Superior temporal gyrus (tissue), 1 donor: ENCODE results near the gene GFOD2.
"Not testable (repeated sequence)": the region's sequence is repeated elsewhere in the genome, so short reads cannot be mapped to it uniquely, and the experiment has no call there.

Experiments used
- DNase-seq: peaks from one replicate; pipeline ENCODE4 v3.0.0-alpha.2; 2016; ENCODE audit errors: extremely low spot score

GFOD2 gene, protein sequence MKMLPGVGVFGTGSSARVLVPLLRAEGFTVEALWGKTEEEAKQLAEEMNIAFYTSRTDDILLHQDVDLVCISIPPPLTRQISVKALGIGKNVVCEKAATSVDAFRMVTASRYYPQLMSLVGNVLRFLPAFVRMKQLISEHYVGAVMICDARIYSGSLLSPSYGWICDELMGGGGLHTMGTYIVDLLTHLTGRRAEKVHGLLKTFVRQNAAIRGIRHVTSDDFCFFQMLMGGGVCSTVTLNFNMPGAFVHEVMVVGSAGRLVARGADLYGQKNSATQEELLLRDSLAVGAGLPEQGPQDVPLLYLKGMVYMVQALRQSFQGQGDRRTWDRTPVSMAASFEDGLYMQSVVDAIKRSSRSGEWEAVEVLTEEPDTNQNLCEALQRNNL

GRCh38 chr16:67719048-67719777 is at the start of gene GFOD2:
Gene GFOD2, minus strand, starts transcription at chr16:67719316. Its CDS starts 33,601 bp downstream, at chr16:67685715.
- DNase-seq = peak; percentile 97

DNA sequence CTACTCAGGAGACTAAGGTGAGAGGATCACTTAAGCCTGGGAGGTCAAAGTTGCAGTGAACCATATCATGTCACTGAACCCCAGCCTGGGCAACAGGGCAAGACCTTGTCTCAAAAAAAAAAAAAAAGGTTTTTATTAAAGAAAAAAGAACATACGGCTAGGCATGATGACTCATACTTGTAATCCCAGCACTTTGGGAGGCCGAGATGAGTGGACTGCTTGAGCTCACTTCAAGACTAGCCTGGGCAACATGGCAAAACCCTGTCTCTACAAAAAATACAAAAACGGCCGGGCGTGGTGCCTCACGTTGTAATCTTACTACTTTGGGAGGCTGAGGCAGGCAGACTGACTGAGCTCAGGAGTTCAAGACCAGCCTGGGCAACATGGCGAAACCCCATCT is 48.8 kb upstream of the GFOD2 start:
- DNase-seq = no peak

DNA sequence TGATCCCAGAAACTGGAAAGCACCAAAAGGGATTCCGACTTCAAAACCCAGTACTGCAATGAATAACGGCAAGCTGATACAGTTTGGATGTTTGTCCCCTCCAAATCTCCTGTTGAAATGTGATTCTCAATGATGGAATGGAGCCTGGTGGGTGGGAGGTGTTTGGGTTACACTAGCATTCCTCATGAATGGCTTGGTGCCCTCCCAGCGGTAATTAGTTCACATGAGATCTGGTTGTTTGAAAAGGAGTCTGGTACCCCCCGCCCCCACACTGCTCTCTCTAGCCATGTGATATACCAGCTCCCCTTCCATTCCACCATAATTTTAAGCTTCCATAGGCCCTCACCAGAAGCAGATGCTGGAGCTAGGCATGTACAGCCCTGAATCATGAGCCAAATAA is 47.2 kb upstream of the GFOD2 start:
- DNase-seq = no peak

DNA sequence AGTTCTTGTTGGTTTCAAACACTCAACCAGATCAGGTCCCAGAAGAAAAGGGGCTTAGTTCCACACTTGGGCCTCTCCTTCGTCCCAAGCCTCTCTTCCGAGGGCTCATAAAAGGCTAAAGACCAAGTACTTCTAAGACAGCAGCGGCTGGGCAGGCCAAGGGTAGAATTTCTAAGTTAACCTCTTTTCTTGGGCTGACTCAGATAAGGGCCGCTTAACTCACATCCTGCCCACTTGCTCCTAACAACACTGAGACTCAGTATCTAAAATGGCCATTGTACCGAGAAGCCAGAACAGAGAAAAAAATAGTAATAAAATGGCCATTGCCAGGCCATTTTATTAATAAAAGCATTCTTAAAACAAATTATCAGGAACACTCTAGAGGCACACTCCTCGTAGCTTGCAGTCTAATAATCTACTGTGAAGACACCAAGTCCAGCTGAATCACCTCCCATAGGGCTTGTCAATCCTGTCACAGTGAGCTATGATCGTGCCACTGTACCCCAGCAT is 45.1 kb upstream of the GFOD2 start:
- no peak for DNase-seq

DNA sequence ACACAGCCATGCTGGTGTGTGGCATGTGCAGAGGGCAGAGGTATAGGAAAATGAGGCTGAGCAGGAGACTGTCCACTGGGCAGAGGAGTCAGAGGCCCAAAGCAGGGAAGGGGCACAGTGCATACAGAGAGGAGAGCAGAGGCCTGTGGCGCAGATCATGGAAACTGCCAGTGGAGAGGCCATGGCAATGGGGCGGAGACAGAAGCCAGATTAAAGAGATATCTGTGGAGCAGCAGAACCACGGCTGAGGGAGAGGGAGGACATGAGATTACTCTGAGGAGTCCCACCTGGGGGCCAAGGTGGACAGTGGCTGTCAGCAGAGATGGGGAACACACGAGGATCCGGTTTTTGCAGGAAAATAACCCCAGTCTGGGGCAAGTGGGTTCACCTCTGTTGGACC is 44.0 kb upstream of the GFOD2 start:
- DNase-seq = no peak

DNA sequence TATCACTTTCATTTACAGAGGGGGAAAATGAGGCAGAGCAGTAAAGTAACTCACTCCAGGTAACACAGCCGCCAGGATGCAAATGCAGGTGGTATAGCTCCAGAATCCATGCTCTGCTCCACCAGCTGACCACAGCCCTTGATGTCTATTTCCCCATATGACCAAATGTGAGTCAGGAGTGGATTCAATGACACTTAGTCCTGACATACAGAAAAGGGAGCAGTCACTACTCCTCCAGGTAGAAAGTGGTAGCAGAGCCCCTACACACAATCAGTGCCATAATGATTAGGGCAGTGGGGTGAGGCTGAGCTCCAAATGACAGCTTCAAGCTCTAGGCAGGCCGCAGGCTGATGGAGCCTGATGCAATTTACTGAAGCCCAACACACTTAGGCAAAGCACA is 43.3 kb upstream of the GFOD2 start:
- DNase-seq = no peak

- DNase-seq = no peak
Measured at GRCh38 chr16:67761924-67762323, 42.8 kb upstream of the GFOD2 start.

- DNase-seq = no peak
Measured at GRCh38 chr16:67760956-67761230, 41.8 kb upstream of the GFOD2 start.

DNA sequence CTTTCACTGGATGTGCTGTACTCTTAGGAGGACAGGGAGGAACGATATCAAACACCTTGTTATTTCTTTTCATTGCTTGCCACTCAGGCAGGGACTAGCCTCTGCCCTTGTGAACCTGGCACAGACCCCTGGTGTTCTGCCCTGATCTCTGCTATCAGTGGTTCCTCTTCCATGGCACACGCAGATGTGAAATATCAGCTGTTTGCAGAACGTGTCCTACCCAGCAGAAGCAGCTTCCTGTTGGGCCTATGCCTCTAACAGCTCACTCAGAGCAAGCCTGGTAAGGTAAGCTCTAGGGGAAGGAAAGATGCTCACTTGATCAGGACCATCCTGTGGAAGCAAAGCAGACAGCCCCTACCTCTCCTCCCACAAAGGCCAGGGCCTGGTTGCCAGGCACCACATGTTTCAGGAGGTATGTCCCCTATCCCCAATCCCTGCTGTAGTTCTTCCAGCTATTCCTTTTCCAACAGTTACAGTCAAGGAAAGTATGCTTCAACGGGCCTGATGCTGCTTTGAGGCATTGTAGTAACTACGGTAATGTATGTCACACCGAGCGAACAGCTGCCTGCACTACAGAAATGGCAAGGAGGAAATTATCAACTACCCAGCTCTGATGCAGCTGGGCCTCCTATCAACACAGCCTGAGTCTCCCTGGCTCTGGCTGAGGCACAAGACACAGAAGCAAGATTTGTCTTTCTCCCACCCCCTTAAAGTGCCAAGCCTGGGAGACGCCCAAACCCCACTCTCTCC is 41.3 kb upstream of the GFOD2 start:
- DNase-seq = no peak

DNA sequence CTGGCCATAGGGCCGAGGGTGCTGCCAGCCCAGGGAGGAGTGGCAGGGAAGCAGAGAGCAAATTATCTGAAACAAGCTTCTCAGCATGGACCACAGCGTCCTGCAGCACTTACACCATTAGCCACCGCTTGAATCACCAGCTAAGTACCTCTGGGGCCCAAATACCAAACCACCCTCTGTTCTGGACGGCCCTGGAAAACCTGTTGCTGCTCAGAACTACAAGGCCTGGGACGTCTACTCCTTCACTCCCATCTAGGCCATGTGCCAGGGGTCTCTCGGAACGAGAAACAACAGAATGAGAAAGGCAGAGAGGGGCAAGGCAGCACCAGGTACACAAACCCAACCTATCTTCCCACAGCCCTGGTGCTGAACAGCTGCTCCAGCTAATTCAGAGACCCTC is 39.9 kb upstream of the GFOD2 start:
- no peak for DNase-seq

- no peak for DNase-seq
Measured at GRCh38 chr16:67758006-67758405, 38.9 kb upstream of the GFOD2 start.

DNA sequence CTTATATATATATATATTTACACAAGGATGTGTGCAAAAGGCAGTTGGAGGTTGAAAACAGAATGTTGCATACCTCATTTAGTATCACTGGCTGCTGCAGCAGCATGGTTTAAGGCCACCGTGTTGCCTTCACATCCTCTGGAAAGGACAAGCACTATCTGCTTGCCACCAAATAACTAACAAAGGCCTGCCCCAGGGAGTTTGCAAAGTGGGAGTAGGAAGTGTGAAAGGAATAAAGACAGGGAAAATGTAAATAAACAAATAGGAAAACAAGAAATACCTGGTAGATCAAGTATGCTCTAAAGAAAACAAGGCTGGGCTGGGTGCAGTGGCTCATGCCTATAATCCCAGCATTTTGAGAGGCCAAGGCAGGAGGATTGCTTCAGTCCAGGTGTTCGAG is 33.5 kb upstream of the GFOD2 start:
- DNase-seq = no peak

DNA sequence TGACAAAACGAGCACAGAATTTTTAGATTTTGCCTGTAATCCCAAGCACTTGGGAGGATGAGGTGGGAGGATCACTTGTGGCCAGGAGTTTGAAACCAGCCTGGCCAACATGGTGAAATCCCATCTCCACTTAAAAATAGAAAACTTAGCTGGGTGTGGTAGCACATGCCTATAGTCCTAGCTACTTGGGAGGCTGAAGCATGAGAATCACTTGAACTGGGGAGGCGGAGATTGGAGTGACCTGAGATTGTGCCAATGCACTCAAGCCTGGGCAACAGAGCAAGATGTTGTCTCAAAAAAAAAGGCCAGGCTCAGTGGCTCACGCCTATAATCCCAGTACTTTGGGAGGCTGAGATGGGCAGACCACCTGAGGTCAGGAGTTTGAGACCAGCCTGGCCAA is 32.2 kb upstream of the GFOD2 start:
- not testable (repeated sequence) for DNase-seq

- no peak for DNase-seq
Measured at GRCh38 chr16:67750466-67750865, 31.4 kb upstream of the GFOD2 start.

DNA sequence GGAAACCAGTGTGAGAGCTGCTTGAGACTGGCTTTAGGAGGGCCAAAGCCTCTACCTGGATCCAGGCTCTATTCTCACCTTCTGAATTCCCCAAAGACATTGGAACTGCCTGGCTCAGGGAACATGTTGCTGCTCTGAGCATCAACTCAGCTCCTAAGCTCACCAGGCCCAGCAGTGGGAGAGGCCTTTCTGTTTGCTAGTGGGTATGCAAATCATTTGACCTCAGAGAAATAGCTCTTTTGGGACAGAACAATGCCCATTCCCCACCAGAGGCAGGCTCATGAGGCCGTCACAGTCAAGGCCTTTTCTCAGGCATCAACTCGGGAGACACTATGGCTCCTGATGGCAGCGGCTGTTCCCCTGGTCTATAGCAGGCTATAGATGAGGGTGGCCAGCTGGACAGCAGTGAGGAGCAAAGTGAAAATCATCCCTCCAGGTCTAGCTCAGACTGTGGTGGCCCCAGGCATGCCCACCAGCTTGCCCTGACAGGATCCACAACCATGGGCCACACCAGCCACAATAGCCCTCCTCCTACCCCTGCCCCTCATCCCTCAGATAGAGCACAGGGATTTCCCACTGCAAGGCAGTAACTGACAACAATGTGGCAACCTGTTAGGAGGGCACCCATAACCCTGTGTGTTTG is 30.4 kb upstream of the GFOD2 start:
- no peak for DNase-seq

DNA sequence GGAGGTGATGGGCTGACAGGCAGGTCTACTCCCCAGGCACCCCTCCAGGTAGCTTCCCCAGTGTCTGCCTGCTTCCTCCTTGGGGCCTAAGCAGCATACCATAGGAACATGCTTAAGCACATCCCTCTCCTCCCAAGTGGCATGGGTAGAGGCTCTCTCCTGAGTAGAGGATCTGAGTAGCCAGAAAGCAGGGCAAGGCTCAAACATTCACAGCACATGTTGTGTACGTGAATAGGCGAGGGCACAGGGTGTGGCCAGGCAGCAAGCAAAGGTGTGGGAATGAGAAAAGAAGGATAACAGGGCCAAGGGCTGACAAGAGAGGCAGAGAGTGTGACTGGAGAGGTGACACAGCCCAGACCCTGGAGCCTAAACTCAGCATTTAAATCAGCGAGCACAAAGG is 29.7 kb upstream of the GFOD2 start:
- DNase-seq = no peak

- no peak for DNase-seq
Measured at GRCh38 chr16:67746846-67747245, 27.7 kb upstream of the GFOD2 start.

- no peak for DNase-seq
Measured at GRCh38 chr16:67741118-67741517, 22.0 kb upstream of the GFOD2 start.

DNA sequence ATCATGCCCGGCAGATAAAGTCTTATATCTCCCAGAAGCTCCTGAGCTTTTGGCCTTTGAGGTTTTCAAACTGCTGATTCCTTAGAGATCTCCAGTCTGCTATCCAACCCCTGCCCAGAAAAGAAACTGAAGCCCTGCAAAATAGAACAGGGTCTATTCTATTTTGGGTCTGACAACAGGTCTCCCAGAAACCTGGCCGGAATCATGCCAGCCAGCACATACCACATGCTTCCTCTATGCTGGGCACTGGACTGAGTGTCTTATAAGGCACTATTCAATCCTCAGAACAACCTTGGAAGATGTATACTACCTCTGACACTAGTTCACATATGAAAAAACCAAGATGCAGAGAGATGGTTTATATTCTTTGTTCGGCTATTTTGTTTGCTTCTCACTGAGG is 21.3 kb upstream of the GFOD2 start:
- DNase-seq = no peak

- DNase-seq = no peak
Measured at GRCh38 chr16:67736858-67737257, 17.7 kb upstream of the GFOD2 start.

- DNase-seq = no peak
Measured at GRCh38 chr16:67734731-67735201, 15.7 kb upstream of the GFOD2 start.
